GM19463 (cell line): ENCODE measurements around the gene MRTFB.
"Not testable (repeated sequence)": the region's sequence is repeated elsewhere in the genome, so short reads cannot be mapped to it uniquely, and the experiment has no call there.

ENCODE experiments used
- ATAC-seq: cut with Tn5 transposase; IDR thresholded peaks from one replicate; pipeline ENCODE4 v1.9.1; 2021; ENCODE audit warnings: mild to moderate bottlenecking, moderate library complexity; ENCODE audit not compliant: unreplicated experiment

MRTFB gene

DNA sequence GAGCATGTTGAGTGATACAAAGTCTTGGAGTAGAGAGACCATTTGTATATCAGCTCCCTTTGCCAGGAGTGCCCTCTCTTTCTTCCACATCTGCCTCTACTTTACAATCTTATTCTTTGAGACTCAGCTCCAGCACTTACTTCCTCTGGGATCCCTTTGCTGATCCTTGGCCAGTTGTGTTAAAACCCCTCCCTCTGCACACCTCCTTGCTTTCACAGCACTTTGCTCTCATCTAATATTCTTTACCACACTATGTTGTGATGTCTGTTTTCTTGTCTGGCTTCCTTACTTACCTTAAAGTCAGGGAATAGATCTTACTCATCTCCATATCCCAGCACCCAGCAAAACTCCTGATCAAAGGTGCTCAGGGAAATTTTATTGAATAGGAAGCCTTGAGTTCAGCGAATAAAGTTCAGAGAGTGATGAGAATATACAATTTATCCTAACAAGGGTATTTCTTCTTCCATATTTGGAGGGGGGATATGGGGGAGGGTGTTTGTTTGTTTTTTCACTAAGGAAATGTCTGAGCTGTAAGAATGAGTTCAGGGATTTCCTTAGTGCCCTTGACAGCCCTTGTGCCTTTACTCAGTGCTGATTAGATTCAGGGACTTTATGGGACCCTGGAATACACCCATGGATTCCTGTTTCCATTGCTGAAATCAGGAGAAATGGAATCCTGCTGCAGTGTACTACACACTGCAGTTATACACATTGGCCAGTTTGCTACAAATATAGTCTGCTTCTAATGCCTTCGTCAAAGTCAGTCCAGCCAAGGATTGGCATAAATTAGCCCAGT lies 32.0 kb downstream of the MRTFB start:
- no peak for ATAC-seq

- ATAC-seq = no peak
Measured at GRCh38 chr16:14104066-14104465, 32.9 kb downstream of the MRTFB start.

- no peak for ATAC-seq
Measured at GRCh38 chr16:14105760-14106375, 34.7 kb downstream of the MRTFB start.

- no peak for ATAC-seq
Measured at GRCh38 chr16:14106457-14106856, 35.3 kb downstream of the MRTFB start.

DNA sequence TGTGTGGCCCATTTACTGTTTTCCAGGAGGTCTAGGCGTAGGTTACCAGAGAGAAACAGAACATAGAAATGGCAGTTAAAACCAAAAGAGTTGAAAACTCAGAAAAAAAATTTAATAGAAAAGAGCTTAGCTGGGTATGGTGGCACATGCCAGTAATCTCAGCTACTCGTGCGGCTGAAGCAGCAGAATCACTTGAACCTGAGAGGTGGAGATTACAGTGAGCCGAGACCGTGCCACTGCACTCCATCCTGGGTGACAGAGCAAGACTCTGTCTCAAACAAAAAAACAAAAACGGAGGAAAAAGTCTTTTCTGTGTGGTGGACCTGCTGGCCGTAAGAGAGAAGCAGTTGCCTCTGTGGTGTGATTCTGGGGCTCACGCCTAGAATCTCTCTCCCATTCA lies 35.8 kb downstream of the MRTFB start:
- no peak for ATAC-seq

- no peak for ATAC-seq
Measured at GRCh38 chr16:14109077-14109775, 38.1 kb downstream of the MRTFB start.

GRCh38 chr16:14109782-14110727 lies 38.9 kb downstream of the MRTFB start:
- ATAC-seq = no peak

DNA sequence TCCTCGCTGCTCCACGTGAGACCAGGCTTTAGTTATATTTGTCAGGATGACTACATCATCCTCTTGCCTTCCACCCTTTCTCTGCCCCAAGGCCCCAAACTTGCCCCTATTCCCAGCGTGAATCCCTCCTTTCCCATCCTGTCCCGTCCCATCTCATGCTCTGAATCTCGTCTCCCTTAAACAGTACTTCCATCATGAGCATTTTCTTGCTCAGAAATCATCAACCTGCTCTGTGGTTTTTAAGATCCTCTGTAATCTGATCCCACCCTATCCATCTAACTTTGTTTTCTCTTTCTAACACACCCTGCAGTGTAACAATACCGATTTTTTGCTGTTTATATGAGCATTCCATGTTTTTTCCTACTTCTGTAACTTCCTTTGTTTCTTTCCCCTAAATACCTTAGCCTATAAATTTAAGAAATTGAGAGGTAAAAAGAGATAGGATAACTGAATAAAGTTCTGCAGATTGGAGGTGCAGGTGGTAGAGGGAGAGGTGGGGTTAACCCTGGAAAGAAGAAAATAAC lies 39.7 kb downstream of the MRTFB start:
- no peak for ATAC-seq

DNA sequence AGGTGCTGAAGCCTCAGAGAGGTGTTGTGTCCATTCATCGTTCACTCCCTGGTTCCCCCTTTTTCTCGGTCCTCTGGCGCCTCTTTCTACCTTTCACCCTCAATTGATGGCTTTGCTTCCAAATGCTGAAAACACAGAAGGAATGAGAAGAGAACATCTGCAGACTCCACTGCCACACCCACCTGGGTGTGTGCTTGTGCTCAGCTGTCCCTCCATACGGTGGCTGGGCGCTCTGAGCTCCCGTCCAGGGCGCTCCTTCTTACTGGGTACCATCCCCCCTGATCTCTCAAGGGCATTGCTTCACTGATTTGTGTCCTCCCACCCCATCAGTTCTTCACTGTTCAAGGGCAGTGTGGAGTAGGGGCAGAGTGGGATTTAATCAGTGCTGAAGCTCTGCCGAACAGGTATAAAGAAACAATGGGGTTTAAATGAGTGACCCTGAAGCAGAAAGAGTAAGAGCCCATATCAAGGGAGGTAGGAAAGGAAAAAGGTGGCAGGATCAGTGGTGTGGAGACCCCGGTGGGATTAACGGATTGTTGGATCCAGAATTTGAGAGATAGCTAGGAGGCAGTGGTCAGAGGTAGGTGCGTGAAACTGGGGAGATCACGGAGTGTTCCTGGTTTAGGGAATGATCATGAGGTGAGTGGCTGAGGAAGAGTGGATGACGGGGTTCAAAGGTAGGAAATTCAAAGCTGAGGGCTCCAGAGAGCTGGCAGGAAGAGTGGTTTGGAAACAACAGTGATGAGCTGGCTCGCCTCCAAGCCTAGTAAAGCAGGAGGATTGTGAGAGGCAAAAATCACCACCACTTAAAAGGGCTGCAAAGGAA lies 40.8 kb downstream of the MRTFB start:
- no peak for ATAC-seq

DNA sequence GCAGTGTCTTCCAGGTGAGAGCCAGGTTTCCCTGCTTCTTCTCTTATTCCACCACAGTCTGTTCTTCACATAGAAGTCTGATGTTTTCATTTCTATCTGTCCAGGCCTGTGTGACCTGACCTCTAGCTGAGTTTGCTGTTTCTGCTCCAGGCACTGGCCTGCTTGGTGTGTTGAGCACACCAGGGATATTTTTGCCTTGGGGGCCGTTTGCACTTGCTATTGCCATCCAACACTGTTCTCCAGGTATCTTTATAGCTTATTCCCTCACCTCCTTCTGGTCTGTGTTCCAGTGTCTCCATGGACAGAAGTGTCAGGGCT lies 41.4 kb downstream of the MRTFB start:
- no peak for ATAC-seq

GRCh38 chr16:14113344-14113743 lies 42.2 kb downstream of the MRTFB start:
- ATAC-seq = no peak

- no peak for ATAC-seq
Measured at GRCh38 chr16:14117051-14117450, 45.9 kb downstream of the MRTFB start.

DNA sequence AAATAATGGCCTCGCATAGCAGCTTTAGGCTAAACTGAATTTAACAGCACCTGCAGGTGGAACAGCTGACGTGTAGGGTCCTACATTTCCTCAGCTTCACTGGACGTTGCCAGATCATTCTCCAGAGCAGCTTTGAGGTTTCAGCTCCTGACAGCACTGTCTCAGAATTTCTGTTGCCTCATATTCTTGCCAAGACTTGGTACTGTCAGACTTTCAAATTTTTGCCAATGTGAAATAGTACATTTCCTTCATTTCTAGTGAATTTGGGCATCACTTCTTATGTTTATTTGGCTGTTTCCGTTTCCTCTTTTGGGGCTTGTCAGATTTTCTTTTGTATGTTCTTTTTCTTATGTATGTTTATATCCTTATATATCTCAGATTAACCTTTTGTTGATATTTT lies 48.7 kb downstream of the MRTFB start:
- no peak for ATAC-seq

DNA sequence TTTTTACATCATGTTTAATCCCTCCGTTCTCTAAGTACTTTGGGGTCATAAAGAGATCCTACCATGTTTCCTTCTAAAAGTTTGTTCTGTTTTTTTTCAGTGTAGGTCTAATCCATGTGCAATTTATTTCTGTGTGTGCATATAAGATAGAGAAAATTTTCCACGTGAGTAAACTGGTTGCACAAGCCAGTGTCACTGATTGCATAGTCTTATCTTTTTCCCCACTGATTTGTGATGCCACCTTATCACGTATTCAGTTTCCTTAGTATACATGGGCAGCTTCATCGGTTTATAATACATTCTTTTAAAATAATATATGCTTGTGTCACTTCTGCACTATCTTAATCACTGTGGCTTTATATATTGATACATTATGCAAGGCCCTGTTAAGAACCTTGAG lies 49.2 kb downstream of the MRTFB start:
- ATAC-seq = no peak

GRCh38 chr16:14121142-14121541 lies 50.0 kb downstream of the MRTFB start:
- no peak for ATAC-seq

GRCh38 chr16:14121872-14122271 lies 50.8 kb downstream of the MRTFB start:
- ATAC-seq = no peak

DNA sequence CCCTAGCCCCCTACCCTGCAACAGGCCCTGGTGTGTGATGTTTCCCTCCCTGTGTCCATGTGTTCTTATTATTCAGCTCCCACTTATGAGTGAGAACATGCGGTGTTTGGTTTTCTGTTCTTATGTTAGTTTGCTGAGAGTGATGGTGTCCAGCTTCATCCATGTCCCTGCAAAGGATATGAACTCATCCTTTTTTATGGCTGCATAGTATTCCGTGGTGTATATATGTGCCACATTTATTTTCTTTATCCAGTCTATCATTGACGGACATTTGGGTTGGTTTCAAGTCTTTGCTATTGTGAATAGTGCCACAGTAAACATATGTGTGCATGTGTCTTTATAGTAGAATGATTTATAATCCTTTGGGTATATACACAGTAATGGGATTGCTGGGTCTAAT lies 51.3 kb downstream of the MRTFB start:
- ATAC-seq = not testable (repeated sequence)

- ATAC-seq = no peak
Measured at GRCh38 chr16:14125000-14125681, 54.0 kb downstream of the MRTFB start.

GRCh38 chr16:14125708-14126107 lies 54.6 kb downstream of the MRTFB start:
- ATAC-seq = no peak
